HG03469 (cell line): Measurements from ENCODE around the gene GAK.
"Not testable (repeated sequence)": the region's sequence is repeated elsewhere in the genome, so short reads cannot be mapped to it uniquely, and the experiment has no call there.

Experiments
- ATAC-seq: cut with Tn5 transposase; IDR thresholded peaks from one replicate; pipeline ENCODE4 v1.9.1; 2021; ENCODE audit warnings: mild to moderate bottlenecking, moderate library complexity, moderate number of reproducible peaks; ENCODE audit not compliant: unreplicated experiment

GAK gene

GRCh38 chr4:953574-953915, 21.4 kb upstream of the GAK start:
- ATAC-seq: no peak

- ATAC-seq: no peak
Measured at GRCh38 chr4:952881-953573, 20.9 kb upstream of the GAK start.

- ATAC-seq: no peak
Measured at GRCh38 chr4:951594-952468, 19.7 kb upstream of the GAK start.

GRCh38 chr4:951186-951585, 19.1 kb upstream of the GAK start:
- no peak for ATAC-seq

GRCh38 chr4:950136-951020, 18.3 kb upstream of the GAK start:
- no peak for ATAC-seq

- ATAC-seq: no peak
Measured at GRCh38 chr4:949656-950055, 17.5 kb upstream of the GAK start.

GRCh38 chr4:948936-949300, 16.8 kb upstream of the GAK start:
- no peak for ATAC-seq

- ATAC-seq: no peak
Measured at GRCh38 chr4:948101-948935, 16.2 kb upstream of the GAK start.

GRCh38 chr4:947491-947971, 15.4 kb upstream of the GAK start:
- ATAC-seq: no peak

- ATAC-seq: no peak
Measured at GRCh38 chr4:946517-947471, 14.7 kb upstream of the GAK start.

- no peak for ATAC-seq
Measured at GRCh38 chr4:946103-946450, 14.0 kb upstream of the GAK start.

GRCh38 chr4:945274-946102, 13.4 kb upstream of the GAK start:
- no peak for ATAC-seq

- ATAC-seq: not testable (repeated sequence)
Measured at GRCh38 chr4:939508-939907, 7.4 kb upstream of the GAK start.

GRCh38 chr4:932713-933070, 576 bp upstream of the GAK start:
- ATAC-seq: no peak

- ATAC-seq: no peak
Measured at GRCh38 chr4:931194-931959, 739 bp downstream of the GAK start.

GRCh38 chr4:930827-931193, 1.3 kb downstream of the GAK start:
- no peak for ATAC-seq

- ATAC-seq: no peak
Measured at GRCh38 chr4:930028-930551, 2.0 kb downstream of the GAK start.
